GM21515 (cell line): Measurements from ENCODE around the gene HES3.
"Not testable (repeated sequence)": the region's sequence is repeated elsewhere in the genome, so short reads cannot be mapped to it uniquely, and the experiment has no call there.

Experiments used
- ATAC-seq: cut with Tn5 transposase; IDR thresholded peaks from one replicate; pipeline ENCODE4 v1.9.1; 2021; ENCODE audit not compliant: unreplicated experiment

Gene HES3

GRCh38 chr1:6218375-6219164 lies 25.4 kb upstream of the HES3 start:
- no peak for ATAC-seq

GRCh38 chr1:6219641-6220040 lies 24.3 kb upstream of the HES3 start:
- not testable (repeated sequence) for ATAC-seq

GRCh38 chr1:6220236-6220635 lies 23.7 kb upstream of the HES3 start:
- ATAC-seq: no peak

GRCh38 chr1:6221210-6221784 lies 22.7 kb upstream of the HES3 start:
- no peak for ATAC-seq

GRCh38 chr1:6222636-6223035 lies 21.3 kb upstream of the HES3 start:
- ATAC-seq: no peak

GRCh38 chr1:6223617-6224016 lies 20.4 kb upstream of the HES3 start:
- ATAC-seq: no peak

- no peak for ATAC-seq
These were observed 19.3 kb upstream of the HES3 start for GRCh38 chr1:6224718-6225117.

GRCh38 chr1:6225651-6226050 lies 18.3 kb upstream of the HES3 start:
- no peak for ATAC-seq

- ATAC-seq: no peak
These were observed 10.6 kb upstream of the HES3 start for GRCh38 chr1:6233376-6233775.

- no peak for ATAC-seq
These were observed 9.3 kb upstream of the HES3 start for GRCh38 chr1:6234502-6235295.

- ATAC-seq: peak; percentile 21
These were observed 8.7 kb upstream of the HES3 start for GRCh38 chr1:6235296-6235677.

- ATAC-seq: no peak
These were observed 6.9 kb upstream of the HES3 start for GRCh38 chr1:6237093-6237492.

GRCh38 chr1:6239213-6239752 lies 4.7 kb upstream of the HES3 start:
- no peak for ATAC-seq

GRCh38 chr1:6239950-6240768 lies 3.8 kb upstream of the HES3 start:
- ATAC-seq: no peak

GRCh38 chr1:6241107-6241886 lies 2.7 kb upstream of the HES3 start:
- ATAC-seq: no peak

GRCh38 chr1:6241887-6242740 lies 1.9 kb upstream of the HES3 start:
- ATAC-seq: no peak

GRCh38 chr1:6243053-6243834 lies 735 bp upstream of the HES3 start:
- no peak for ATAC-seq

GRCh38 chr1:6244401-6245049 lies 546 bp downstream of the HES3 start:
- ATAC-seq: no peak
